HS-5 (cell line): ENCODE results near the gene IL37.
"Not testable (repeated sequence)": the region's sequence is repeated elsewhere in the genome, so short reads cannot be mapped to it uniquely, and the experiment has no call there.

Experiments used
- DNase-seq: peaks from one replicate; pipeline ENCODE4 v3.0.0-alpha.2; 2012; ENCODE audit warnings: low read depth

Gene IL37

GRCh38 chr2:112889976-112890375 lies 21.0 kb upstream of the IL37 start:
- no peak for DNase-seq

GRCh38 chr2:112891385-112891831 lies 19.6 kb upstream of the IL37 start:
- no peak for DNase-seq

- DNase-seq = no peak
These were observed 17.2 kb upstream of the IL37 start for GRCh38 chr2:112893752-112894151.

GRCh38 chr2:112896909-112897623 lies 13.9 kb upstream of the IL37 start:
- no peak for DNase-seq

GRCh38 chr2:112897624-112897978 lies 13.4 kb upstream of the IL37 start:
- DNase-seq = no peak

- not testable (repeated sequence) for DNase-seq
These were observed 9.4 kb upstream of the IL37 start for GRCh38 chr2:112901431-112902065.

- DNase-seq = no peak
These were observed 8.1 kb upstream of the IL37 start for GRCh38 chr2:112902816-112903215.

- DNase-seq = no peak
These were observed 6.1 kb upstream of the IL37 start for GRCh38 chr2:112904883-112905282.

GRCh38 chr2:112906276-112906675 lies 4.7 kb upstream of the IL37 start:
- DNase-seq = no peak

- DNase-seq = no peak
These were observed 3.7 kb upstream of the IL37 start for GRCh38 chr2:112907001-112907949.

- DNase-seq = not testable (repeated sequence)
These were observed 2.4 kb upstream of the IL37 start for GRCh38 chr2:112908559-112908958.

- DNase-seq = no peak
These were observed 746 bp upstream of the IL37 start for GRCh38 chr2:112910219-112910618.

GRCh38 chr2:112912403-112912802 lies 1.4 kb downstream of the IL37 start:
- DNase-seq = no peak

GRCh38 chr2:112915300-112916144 lies 4.6 kb downstream of the IL37 start:
- no peak for DNase-seq

GRCh38 chr2:112916145-112916571 lies 5.2 kb downstream of the IL37 start:
- DNase-seq = no peak

GRCh38 chr2:112916625-112917247 lies 5.8 kb downstream of the IL37 start:
- no peak for DNase-seq

- no peak for DNase-seq
These were observed 6.9 kb downstream of the IL37 start for GRCh38 chr2:112917856-112918255.

- DNase-seq = no peak
These were observed 7.3 kb downstream of the IL37 start for GRCh38 chr2:112918256-112918655.

- no peak for DNase-seq
These were observed 8.1 kb downstream of the IL37 start for GRCh38 chr2:112919086-112919485.

- DNase-seq = no peak
These were observed 10.1 kb downstream of the IL37 start for GRCh38 chr2:112920923-112921532.

- no peak for DNase-seq
These were observed 11.0 kb downstream of the IL37 start for GRCh38 chr2:112921982-112922381.
